AG09319 (cell line): ENCODE results near the gene RNMT.

Experiments
- DNase-seq: peaks from one replicate; pipeline ENCODE4 v3.0.0-alpha.2; 2010; ENCODE audit warnings: low read depth; ENCODE audit errors: extremely low read depth
- CTCF ChIP-seq: IDR thresholded peaks from 2 replicates; pipeline ENCODE4 v1.5.1; 2011; ENCODE audit warnings: low read depth, mild to moderate bottlenecking, inconsistent platforms, low read length, moderate library complexity

The RNMT gene

DNA sequence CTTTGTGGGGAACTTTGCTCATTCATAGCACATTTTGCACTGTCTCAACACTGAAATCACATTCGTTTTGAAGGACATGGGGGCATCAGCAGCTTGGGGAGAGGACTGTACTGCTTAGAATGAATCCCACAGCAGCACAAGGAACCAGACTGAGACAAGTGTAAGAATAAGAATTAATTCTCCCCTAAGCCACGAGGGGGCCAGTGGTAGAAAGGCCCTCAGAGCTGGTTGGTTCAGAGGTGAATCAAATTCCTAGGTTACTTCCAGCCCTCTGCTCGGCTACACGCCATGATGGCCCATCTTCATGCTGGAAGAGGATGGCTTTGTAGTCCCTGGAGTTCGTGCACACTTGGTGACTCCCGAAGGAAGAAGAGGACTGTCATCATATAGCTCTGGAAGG lies 85.5 kb downstream of the RNMT start:
- no peak; the same call in 1 of the 2 replicates for TF ChIP-seq CTCF
- DNase-seq, result no peak

- no peak for DNase-seq
- TF ChIP-seq CTCF, result peak; percentile 88
Observed at GRCh38 chr18:13813271-13813849, 86.9 kb downstream of the RNMT start.
